HG02852 (cell line): ENCODE measurements around the gene POLR3E.
"Not testable (repeated sequence)": the region's sequence is repeated elsewhere in the genome, so short reads cannot be mapped to it uniquely, and the experiment has no call there.

Experiments used
- ATAC-seq: cut with Tn5 transposase; IDR thresholded peaks from one replicate; pipeline ENCODE4 v1.9.1; 2021; ENCODE audit warnings: mild to moderate bottlenecking, moderate library complexity; ENCODE audit not compliant: unreplicated experiment

POLR3E gene

GRCh38 chr16:22359679-22360078, 62.5 kb downstream of the POLR3E start:
- no peak for ATAC-seq

DNA sequence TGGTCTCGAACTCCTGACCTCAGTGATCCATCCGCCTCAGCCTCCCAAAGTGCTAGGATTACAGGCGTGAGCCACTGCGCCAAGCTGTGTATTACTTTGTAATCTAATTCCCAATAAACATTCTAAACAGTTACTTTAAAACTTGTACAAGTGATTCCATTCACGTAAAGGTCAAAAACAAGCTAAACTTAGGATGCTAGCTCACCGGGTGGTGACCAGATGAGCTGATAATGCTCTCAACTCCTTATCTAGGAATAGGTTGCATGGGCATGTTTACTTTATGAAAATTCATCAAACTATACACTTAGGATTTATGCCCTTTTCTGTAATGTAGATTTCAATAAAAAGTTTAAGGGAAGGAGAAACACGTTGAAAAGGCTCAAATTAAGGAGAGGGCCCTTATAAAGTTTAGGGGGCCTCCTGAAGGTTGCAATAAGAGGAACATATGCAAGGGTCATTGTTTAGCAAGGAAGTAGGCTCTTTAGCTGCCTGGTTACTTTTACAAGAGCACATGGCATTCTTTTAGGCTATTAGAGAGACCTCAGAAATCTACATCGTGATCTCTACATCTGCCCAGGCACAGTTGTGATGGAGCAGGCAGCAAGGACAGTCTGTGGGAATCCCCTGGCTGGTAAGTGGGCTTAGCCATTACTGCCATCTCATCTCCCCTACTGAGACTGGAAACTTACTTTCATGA, 63.9 kb downstream of the POLR3E start:
- no peak for ATAC-seq

- ATAC-seq, result no peak
Observed at GRCh38 chr16:22364241-22364640, 67.0 kb downstream of the POLR3E start.

GRCh38 chr16:22366371-22366770, 69.2 kb downstream of the POLR3E start:
- no peak for ATAC-seq

DNA sequence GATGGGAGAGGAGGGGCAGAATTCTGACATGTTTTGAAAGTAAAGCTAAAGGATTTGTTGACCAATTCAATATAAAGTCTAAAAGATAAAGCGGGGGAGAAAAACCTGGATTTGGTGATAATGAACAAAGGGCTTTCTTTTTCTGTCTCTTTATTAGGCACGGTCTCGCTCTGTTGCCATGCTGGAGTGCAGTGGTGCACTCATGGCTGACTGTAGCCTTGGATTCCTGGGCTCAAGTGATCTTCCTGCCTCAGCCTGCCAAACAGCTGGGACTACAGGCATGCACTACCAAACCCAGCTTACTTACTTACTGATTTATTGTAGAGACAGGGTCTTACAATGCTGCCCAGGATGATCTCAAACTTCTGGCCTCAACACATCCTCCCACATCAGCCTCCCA, 69.7 kb downstream of the POLR3E start:
- no peak for ATAC-seq

GRCh38 chr16:22368200-22368826, 71.1 kb downstream of the POLR3E start:
- not testable (repeated sequence) for ATAC-seq

DNA sequence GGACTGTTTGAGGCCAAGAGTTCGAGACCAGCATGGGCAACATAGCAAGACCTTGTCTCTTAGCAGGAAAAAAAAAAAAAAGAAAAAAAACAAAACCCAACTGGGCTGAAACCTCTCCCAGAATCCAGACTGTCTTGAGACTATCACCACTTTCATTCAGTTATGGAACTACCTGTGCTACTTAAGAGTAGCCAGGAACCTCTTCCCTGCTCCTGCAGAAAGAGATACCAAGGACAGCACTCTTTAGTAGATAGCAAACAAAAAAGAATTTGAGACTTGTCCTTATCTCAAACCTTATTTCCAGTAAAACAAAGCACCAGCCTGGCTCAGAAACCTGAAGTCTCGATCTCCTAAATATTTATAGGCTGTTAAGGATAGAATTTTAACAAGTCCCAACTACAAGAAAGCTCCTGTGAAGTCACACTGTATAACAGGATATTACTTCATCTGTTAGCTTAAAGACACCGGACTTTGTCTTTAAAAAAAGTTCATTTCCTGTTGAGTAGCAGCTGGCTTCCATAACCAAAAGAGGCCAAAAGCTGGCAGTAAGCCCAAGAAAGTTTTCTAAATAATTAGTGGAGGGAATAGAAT, 72.1 kb downstream of the POLR3E start:
- ATAC-seq, result no peak

DNA sequence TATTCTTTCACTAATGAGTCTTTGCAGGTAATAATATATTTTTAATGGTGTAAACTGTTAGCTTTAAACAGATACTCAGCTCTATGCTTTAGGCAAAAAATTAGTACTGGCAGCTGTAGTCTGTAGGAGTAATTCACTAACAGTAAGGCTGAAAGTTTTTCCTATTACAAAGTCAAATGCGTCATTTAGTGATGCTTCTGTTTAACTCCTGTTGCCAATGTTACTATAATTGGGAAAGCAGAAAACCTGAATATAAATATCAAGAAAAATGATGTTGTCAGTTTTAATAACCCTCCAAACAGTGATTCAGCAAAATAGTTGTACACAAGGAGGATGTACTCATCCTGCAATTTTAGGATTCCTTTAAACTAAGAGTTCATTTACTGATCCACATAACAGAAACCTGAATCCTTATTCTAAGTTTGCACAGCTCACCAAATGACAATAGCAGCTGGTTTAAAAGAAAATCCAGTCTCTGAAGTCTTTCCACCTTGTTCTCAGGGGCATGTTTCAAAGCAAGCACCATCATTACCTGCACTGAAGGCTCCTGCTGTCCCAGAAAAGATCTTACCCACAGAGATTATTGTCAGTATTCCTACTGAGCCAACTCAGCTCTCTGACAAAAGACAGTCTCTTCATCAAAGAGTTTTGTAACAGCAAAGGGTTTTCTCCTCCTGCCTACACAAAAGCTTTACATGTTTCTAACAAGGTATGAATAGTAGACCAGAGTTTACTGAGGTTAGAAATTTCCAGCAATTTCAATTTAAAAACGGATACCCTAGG, 73.0 kb downstream of the POLR3E start:
- ATAC-seq, result no peak

- no peak for ATAC-seq
Observed at GRCh38 chr16:22372882-22373661, 75.9 kb downstream of the POLR3E start.

- peak; percentile 16 for ATAC-seq
Observed at GRCh38 chr16:22373662-22374310, 76.6 kb downstream of the POLR3E start.

DNA sequence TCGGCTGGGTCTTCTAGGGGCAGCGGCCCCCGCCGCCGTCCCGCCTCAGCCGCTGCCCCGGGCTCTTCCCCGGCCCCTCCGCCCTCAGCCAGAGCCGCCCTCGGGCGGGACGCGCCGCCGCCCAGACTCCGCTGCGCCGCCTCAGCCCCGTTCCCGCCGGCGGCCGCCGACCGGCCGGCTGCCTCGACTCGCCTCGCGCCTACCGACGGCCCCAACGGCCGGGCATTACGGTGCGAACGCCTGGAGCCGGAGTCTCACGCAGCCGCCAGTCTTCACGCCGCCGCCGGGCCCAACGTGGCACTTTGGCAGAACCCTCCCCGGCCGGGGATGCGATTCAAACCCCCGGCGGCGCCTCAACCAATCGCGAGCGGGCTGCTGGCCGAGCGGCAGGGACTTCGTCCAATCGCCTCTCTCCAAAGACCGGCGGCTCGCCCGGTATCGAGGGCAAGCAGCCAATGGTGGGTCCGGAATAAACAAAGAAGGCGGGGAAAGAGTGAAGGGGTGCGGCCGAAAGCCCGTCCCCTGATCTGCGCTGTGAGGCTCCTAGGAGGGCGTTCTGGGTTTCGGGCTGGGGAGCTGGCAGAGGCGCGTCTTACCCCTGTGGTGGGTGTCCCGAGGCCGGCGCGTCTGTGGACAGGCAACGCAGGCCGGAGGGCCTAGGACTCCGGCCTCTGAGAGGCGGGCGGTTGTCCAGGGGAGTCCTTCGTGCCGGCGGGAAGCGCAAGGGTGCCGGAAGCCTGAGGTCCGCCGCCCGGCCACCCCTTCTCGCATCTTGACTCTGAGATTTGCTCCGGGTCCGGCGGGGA, 77.3 kb downstream of the POLR3E start, which contains the start of gene CDR2:
TSS of gene CDR2 (minus strand) at position 309 of the 806 bp plus-strand sequence. CDS start 310 bp downstream, outside the sequence.
- peak; percentile 92 for ATAC-seq

- no peak for ATAC-seq
Observed at GRCh38 chr16:22375117-22375962, 78.1 kb downstream of the POLR3E start.

DNA sequence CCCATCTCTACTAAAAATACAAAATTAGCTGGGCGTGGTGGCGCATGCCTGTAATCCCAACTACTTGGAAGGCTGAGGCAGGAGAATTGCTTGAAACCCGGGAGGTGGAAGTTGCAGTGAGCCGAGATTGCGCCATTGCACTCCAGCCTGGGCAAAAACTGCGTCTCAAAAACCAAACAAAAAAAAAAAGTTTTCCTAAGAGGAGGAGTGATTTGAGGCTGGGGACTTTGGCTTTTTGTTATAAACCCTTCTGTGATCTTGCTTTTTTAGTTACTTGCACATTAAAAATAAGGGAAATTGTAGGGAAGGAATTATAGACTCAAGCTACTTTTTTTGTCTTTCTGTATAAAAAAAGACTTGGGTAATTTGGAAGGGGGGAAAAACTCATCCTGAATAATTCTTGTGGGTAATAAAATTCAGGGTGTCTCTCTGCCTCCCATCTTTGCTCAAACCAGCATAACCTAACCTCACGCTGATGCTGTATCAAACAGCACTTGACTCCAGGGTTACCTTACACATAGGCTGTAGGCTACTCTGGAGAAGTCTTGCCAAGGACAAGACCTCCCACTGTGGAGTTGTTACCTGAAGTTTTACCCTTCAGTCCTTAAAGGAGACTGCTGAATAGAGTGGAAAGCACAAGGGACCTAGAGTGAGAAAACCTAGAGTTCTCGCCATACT, 78.9 kb downstream of the POLR3E start:
- ATAC-seq, result no peak

DNA sequence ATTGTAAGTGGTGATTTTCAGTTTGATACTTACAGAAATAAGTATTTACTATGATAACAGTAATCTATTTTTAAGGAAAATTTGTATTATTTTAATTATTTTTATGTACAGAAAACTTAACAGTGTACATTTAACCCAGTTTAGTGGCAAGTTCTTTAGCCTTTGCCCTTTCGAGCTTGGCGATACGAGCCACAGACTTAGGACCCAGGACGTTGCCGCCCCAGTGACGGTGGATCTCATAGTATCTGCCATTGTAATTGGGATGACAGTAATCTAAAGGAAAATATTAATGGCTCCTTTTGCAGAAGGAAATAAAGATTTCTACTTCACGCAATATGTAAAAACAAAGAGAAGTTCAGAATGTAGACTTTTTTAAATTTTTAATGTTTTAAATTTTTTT, 82.4 kb downstream of the POLR3E start:
- ATAC-seq, result no peak

DNA sequence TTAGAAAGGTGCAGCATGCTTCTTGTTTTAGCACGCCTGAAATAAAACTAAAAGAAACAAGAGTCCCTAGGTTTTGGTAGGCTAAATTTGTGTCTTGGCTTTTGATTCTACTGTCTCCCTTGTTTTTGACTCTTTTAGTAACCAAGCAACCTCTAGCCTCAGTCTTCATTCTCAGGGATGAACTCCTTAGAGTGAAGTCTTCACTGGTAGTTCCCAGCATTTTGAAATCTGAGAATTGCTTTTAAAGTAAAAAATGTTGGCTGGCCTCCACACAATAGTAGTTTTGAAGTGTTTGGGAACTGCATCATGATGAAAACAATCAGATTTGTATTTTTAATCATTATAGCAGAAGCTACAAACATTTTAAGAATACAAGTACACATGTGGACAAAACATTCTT, 83.3 kb downstream of the POLR3E start:
- no peak for ATAC-seq

DNA sequence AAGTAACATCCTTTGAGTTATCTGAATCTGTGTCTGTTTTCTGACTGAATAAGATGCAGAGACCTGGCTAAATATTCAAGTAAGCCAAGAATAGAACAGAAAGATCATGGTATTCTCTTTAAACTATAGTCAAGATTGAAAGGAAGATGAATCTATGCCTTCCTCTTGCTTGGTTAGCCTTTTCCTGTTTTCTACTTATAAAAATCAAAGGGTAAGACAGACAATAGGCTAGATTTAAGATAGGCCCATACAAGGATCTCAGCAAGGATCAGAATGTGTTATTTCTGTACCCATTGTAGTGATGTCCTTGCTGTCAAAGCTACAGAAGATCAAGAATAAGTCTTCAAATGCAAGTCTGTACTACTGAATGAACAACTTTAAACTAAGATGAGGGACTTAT, 84.2 kb downstream of the POLR3E start:
- ATAC-seq, result no peak

DNA sequence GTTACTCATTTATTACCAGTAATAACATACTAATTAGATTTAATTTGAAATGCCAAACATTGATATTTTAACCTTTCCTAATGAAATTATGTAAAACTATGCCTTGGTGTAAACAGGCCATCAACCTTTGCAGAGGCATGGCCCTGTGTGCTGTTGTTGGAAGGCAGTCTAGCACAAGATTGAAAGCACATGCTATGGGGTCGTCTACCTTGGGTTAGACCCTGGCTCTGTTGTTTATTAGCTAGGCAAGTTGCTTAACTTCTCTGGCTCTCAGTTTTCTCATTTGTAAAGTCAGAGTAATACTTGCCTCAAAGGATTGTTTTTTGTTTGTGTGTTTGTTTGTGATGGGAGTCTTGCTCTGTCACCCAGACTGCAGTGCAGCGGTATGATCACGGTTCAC, 86.6 kb downstream of the POLR3E start:
- no peak for ATAC-seq
